K562 treated with DMSO at 1 percent for 48 hours (cell line): ENCODE data around the gene LYZ. TPM values are rescaled to one million over a fixed set of nuclear protein-coding genes. Genes with fewer than 3 reads are reported as not detected.

ENCODE experiments used
- total RNA-seq: library from RNA; unstranded; fragments of 300-600 nt; gene quantifications from 2 replicates; pipeline ENCODE4 v1.2.3, GENCODE V29; 2022; ENCODE audit warnings: low replicate concordance; ENCODE audit errors: extremely low read depth

LYZ gene
- not detected in 2 replicates for total RNA-seq

DNA sequence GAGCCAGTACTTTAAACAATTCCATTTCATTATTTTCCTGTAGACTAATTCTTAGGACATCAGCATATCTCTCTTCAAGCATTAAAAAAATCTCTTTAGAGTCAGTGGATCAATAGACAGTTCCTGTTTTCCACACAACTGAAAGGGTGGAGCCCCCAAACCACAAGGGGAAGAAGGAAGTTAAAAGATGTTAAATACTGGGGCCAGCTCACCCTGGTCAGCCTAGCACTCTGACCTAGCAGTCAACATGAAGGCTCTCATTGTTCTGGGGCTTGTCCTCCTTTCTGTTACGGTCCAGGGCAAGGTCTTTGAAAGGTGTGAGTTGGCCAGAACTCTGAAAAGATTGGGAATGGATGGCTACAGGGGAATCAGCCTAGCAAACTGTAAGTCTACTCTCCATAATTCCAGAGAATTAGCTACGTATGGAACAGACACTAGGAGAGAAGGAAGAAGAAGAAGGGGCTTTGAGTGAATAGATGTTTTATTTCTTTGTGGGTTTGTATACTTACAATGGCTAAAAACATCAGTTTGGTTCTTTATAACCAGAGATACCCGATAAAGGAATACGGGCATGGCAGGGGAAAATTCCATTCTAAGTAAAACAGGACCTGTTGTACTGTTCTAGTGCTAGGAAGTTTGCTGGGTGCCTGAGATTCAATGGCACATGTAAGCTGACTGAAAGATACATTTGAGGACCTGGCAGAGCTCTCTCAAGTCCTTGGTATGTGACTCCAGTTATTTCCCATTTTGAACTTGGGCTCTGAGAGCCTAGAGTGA, at the start of gene LYZ:
Gene LYZ (plus strand): TSS at position 220 of the 777 bp plus-strand sequence. CDS start 28 bp downstream, at position 248.

DNA sequence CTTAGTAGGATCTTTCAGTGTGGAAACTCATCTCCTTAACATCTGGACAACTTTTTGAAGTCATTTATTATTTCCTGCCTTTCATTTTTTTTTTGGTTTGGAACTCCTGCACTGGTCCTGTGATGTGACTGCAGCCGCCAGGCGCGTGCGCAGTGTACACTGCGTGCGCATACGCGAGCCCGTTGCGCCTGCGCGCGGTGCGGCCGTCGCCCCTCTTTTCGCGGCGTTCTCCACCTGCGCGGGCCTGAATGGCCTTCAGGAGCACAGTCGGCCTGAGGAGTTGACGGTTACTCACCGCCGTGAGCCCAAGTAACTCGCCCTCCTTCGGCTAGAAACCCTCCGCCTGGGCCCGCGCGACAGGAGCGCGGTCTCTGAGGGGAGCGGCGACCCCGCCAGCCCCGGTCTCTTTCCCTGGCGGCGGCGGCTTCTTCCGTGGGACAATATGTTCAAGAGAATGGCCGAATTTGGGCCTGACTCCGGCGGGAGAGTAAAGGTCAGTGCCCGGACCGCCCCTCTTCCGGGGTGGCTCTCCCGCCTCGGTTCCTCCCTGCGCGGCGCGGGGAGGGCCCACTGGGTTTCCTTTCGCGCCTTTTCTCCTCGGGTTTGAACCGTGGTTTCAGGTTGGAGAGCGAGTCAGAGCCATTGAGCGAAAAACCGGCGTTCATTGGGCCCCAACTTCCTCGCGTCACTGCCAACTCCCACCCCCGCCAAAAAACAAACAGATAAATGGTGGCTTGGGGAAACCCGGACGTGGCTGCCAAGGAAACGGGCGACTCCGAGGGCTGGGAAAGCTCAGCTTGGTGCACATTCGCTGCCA, 11.6 kb downstream of the LYZ start, which contains the start of gene YEATS4:
Gene YEATS4 (plus strand): TSS at position 213 of the 817 bp plus-strand sequence. CDS start 230 bp downstream, at position 443.

Other genes with a start within 250 kb of the LYZ start
- gene CPSF6, start 108.8 kb upstream of the LYZ start, total RNA-seq = not detected in 2 replicates
- gene YEATS4, start 11.4 kb downstream of the LYZ start, total RNA-seq = not detected in 2 replicates
- not detected in 2 replicates for gene FRS2, start 122.0 kb downstream of the LYZ start, total RNA-seq
- not detected in 2 replicates for gene CCT2, start 237.1 kb downstream of the LYZ start, total RNA-seq